GM21825 (cell line): Measurements from ENCODE around the gene CD274.
"Not testable (repeated sequence)": the region's sequence is repeated elsewhere in the genome, so short reads cannot be mapped to it uniquely, and the experiment has no call there.

Experiments
- ATAC-seq: cut with Tn5 transposase; IDR thresholded peaks from one replicate; pipeline ENCODE4 v1.9.1; 2021; ENCODE audit warnings: mild to moderate bottlenecking, moderate library complexity; ENCODE audit not compliant: unreplicated experiment

CD274 gene

DNA sequence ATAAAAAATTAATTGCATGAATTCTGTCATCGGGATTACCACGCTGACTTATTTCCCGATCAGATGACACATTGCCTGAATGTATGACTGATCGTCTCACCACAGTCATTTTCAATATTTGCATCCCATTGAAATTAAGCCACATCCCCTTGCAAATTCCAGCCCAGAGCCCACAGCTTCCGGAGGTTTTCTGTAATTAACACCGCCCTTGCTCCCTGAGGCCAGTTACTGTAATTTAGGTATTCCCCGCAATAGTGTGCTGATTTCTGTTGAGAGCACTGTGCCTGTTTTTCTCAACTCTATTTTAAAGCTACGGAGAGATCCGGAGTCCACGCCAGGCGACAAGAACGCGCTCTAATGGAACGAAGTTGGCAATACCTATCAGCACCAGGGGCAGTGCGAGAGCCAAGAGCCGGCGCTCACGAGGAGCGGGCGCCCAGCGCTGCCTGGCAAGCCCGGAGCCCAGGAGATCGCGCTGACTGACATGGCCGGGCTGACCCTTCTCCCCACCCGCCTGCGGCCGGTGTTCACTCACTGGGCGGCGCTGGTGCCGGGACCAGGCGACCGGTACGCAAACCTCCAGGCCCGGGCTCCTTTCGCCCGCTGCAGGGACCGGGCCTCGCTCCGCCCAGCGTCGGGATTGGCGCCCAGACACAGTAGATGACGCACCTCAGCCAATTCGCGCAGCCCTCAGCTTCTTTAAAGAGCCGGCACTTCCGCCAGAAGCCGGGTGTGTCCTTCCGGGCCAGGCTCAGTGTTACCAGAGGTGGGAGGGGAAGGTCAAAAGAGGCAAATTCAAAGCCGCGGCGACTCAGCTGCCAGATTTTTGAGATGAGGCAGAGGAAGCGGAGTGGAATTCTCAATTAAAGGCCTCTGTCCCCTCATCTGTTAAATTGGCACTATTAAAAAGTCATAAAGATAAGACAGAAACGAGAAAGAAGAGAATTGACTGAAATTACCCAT lies 12.8 kb upstream of the CD274 start, which contains the start of gene PLGRKT:
Gene PLGRKT, minus strand, starts transcription at position 672 of the 963 bp plus-strand sequence. CDS start 5,948 bp downstream, outside the sequence.
- ATAC-seq = peak; percentile 85

DNA sequence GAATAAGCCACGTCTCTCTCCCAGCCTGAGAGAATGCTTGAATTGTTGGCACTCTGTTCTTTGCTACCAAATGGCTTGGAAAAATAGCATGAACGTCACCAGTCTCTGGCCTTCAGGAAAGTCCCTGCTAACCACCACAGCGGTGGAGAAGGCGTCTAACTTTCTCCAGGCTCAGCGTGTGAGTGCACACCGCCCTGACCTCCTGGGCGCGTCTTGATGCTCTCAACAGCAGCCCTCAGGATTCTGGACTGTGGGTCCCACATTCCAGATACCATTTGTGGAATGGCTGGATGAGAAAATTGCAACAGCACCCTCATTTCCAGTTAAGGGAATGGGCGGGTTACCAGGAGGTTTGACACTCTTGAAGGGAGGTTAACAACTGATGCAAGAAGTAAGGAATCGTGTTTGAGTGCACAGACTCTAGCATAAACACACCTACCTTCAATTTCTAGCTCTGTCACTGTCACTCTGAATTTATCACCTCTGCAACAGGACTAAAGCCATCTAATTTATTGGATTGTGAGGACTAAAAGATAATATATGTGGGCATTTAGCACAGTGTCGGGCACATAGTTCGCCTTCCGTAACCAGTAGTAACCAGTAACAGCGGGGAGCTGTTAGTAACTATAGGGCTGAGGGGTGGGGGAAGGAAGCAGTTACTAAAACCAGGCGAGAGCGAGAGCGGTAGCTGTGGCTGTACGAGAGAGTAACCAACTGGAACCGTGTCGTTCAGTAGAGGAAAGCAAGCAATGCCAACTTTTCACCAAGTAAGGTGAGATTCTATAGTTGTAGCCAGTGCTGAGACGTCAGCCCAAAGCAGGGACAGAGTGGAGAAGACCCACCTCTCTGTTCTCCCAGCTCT lies 11.8 kb upstream of the CD274 start:
- ATAC-seq = peak; percentile 53

DNA sequence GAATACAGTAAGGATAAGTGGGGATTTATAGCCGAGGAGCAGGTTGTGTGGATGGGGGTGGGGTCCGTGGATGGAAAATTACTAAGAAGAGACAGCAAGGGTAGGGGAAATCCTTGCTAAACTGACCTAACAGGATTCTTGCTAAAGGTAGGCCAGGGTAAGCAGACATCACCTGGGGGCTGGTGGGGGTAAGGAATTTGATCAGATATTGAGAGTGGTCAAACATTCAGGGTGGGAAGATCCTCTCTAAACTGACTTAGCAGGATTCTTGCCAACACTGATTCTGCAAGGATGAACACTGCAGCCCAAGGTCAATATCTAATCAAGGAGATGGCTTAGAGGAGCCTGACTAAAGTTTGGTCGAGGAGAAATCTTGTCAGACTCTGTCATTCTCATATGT lies 9.9 kb upstream of the CD274 start:
- no peak for ATAC-seq

DNA sequence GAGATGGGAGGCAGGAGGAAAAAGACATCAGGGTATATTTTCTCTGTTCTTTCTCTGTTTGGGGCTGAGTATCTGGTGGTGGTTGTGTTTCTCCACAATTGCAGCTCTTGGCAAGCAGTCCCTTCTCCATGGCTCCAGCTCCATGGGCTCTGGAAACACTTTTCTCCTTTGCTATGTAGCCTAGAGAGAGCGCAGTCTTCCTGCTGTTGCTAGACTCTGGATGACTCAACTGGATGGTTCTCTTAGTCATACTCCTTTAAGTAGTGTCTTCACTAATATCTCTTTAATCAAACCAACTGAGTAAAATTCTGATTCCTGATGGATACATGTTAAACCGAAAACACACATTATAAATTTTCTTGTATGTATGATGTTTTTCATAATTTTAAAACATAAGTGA lies 9.3 kb upstream of the CD274 start:
- no peak for ATAC-seq

DNA sequence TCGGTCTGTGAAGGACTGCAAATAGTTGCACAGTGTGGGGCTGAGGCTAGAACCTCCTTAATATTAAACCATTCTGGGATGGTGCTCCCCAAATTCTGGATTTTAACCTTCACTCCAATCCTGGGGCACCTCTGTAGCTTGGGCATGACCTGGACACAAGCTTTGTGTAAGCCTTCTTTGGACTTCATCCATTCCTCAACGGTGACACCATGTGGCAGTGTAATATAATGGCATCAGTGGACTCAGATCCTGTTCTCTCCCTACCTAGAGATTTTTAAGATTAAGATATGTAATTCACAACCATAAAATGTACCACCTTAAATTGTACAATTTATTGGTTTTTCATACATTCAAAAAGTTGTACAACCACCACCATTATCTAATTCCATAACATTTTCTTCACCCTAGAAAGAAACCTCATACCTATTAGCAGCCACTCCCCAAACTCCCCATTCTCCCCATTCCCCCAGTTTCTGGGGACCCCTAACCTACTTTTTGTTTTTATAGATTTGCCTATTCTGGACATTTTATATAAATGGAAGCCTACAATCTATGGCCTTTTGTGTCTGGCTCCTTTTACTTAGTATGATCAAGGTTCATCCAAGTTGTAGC lies 7.8 kb upstream of the CD274 start:
- no peak for ATAC-seq

DNA sequence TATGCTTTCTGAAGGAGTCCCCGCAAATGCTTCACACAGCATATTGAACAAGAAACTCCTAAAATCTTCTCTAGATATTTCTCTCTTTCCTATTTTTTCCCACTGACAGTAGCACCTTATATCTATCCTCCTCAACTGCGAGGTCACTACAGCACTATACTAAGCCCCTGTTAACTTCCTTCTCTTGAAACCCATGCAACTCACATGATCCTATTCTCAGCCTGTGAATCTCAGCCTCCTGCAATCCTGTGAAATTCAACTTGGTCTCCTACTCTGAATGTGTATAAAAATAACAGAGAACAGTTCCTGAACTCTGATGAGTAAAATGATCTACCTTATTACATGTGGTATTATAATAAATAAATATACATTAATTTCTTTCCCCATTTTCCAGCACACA lies 6.5 kb upstream of the CD274 start:
- ATAC-seq = no peak

DNA sequence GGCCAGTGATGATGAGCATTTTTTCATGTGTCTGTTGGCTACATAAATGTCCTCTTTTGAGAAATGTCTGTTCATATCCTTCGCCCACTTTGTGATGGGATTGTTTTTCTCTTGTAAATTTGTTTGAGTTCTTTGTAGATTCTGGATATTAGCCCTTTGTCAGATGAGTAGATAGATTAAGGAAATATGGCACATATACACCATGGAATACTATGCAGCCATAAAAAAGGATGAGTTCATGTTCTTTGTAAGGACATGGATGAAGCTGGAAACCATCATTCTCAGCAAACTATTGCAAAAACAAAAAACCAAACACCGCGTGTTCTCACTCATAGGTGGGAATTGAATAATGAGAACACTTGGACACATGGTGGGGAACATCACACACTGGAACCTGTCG lies 5.2 kb upstream of the CD274 start:
- not testable (repeated sequence) for ATAC-seq

DNA sequence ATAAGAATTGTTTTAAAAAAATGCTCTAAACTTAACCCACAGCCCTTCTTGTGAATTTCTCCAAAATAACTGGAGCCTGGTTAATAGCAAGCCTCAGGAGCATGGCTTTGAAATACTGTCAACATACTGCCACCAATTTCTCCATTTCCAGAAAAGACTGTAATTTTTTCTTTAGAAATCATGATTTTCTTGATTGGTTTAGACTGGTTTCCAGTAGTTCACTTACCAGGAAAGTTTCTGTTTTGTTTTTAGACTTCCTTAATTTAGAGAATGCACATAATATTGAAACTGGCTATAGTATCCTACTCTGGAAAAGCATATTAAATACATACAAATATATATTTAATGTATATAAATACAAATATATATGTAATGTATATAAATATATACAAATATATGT lies 4.5 kb upstream of the CD274 start:
- ATAC-seq = no peak

DNA sequence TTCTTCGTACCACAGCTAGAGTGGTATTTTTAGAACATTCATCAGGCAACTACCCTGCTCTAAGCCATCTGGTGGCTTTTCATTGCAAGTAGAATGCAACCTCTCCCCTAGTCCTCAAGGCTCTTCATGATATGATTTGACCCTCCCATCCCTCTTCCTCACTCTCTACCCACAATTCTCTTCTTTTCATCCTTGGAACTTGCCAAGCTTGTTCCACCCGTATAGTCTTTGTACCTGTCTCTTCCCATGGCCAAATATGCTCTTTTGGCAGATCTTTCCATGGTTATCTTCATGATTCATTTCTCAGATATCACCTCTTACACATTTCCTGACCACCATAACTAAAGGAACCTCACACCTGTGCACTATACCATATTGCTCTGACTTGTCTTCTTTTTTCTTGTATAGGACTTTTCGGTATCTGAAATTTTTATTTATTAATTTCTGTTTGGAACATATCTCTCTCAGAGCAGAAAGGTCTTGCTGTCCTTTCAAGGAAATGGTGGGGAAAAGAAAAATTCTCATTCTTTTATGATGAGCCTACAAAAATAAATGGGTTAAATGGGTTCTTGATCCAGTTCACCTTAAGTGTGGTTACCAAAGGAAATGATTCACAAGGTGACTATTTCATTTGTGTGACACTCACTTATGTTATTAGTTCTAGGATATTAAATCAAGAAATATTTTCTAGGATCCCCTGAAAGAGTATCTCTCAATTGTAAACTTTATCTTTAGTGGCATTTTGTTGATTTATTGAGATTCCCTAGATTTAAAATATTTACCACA lies 3.7 kb upstream of the CD274 start:
- no peak for ATAC-seq

DNA sequence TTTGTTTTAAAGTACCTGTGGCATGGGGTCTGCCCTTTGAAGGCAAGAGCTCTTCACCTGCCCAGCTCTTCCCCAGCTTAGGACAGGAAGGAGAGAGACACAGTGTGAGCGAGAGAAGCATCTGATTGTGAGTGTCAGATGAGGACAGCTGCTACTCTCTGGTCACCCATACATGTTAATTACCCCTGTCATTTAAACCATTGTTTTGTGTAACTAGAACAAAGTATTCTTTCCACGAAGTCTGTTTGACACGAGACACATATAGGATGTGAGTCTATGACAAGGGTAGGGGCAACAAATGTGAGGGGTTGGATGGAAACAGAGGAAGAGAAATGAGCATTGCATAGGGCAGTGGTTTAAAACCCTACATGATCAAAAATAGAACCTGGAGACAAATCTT lies 3.0 kb upstream of the CD274 start:
- no peak for ATAC-seq

DNA sequence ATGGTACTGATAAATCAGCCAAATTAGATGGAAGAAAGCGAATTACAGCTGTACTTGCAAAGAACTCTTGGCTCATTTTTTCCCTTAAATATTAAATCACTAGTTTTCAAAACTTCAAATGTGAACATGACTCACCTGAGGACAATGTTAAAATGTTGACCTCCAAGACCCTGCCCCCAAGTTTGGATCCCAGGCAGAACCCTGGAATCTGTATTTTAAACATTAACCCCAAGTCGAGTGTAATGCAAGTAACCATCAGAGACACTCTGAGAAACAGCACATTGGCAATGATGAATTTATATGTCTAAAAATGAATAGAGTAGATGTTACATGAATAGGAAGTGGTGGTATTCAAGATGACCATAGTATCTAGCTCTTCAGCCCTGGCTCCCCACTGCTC lies 2.3 kb upstream of the CD274 start:
- ATAC-seq = no peak

DNA sequence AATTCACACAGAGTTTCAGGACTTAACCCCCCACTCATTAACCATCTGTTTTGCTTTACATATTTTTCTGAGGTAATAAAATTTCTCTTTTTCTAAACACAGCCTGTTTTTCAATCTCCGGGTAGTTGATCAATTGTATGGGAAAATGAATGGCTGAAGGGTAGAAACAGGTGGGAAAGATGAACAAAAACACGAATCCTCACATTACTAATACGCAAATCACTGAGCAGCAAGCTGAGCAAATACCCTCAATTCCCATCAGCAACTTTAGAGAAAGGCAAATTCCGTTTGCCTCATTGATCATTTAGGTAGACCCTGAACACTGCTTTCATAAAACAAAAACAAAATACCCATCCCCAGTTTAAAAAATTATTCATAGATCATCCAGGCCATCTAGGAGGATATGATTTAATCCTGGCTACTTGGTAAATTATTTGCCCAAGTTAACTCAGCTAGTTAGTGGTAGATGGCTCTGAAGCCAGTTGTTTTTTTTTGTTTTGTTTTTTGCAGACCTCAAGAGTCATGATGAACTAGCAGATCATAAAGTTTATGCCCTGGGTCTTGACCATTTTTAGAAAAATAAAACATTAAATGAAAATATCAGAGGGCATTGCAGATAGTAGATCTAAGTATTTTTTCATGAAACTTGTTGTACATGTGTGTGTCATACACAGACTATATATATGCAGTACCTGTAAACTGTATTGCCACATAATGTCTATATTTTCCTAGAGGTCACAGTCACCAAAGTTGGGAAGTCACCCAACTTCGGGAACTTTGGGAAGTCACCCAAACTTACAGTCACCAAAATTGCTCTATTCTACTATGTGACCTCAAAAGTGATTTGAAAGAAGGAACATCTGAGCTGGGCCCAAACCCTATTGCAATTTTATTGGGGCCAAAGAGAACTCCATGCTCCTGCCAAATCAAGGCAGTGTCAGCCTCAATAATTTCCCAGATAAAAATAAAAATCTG lies 1.6 kb upstream of the CD274 start:
- no peak for ATAC-seq

DNA sequence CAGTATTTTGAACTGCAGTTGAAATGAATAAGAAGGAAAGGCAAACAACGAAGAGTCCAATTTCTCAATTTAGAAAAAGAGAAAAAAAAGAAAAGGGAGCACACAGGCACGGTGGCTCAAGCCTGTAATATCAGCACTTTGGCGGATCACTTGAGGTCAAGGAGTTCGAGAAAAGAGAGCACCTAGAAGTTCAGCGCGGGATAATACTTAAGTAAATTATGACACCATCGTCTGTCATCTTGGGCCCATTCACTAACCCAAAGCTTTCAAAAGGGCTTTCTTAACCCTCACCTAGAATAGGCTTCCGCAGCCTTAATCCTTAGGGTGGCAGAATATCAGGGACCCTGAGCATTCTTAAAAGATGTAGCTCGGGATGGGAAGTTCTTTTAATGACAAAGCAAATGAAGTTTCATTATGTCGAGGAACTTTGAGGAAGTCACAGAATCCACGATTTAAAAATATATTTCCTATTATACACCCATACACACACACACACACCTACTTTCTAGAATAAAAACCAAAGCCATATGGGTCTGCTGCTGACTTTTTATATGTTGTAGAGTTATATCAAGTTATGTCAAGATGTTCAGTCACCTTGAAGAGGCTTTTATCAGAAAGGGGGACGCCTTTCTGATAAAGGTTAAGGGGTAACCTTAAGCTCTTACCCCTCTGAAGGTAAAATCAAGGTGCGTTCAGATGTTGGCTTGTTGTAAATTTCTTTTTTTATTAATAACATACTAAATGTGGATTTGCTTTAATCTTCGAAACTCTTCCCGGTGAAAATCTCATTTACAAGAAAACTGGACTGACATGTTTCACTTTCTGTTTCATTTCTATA lies 602 bp upstream of the CD274 start:
- no peak for ATAC-seq

DNA sequence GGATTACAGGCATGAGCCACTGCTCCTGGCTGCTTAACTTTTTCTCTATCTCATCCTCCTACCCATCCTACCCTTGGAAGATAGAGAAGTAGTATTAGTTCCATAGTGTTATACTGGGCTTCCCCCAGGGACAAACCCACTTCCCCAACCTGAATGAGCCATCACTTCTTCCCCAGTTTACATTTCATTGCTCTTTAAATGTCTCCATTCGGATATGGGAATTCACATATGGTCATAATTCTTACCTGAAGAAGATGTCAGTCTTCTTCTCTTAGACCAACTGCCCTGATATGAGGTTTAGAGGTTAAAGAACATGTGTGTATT lies 1.9 kb downstream of the CD274 start:
- no peak for ATAC-seq

DNA sequence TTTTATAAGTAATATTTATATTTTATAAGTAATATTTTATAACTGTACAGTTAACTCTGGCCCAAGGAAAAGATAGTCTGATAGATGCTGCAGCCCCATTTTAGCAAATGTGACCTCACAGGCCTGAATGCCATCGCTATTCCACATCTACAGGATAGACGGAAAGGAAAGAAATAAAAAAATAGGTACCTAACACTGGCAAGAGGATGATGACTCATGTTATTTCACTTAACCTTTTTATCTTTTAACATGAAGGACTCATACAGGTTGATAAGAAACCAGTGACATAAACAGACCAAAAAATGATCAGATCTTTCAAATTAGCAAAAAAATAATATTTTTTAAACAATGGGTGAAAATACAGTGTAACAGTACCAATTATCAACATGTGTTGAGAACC lies 2.7 kb downstream of the CD274 start:
- ATAC-seq = no peak

DNA sequence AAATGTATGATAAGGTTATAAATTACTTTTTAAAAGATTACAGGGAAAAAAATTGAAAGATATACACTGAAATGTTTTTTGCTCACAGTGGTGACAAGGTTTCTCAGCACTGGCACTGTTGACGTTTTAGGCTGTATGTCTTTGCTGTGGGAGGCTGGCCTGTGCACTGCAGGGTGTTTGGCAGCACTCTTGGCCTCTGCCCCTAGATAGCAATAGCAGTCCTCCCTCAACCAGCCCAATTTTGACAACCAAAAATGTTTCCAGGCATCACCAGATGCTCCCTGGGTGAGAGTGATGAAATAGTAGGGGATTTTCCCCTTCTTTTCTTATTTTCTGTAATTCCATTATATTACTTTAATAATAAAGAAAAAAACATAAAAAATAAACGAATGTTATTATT lies 3.3 kb downstream of the CD274 start:
- ATAC-seq = peak; percentile 27

DNA sequence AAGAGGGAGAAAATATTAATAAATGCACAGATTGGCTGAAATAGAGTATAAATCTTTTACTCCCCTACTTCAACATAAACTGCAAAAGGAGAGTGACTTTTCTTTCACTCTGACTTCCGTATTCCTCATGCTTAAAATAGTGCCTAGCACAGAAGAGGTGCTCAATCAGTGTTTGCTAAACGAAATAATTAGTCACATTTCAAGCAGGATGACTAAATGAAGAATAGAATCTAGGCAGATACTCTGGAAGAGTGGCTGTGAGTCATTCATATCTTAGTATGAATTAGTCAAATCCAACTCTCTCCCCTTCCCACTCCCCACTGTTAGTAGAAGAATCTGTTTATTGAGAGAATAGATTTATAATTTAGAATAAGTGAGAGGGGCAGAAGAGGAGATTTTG lies 4.8 kb downstream of the CD274 start:
- ATAC-seq = no peak

DNA sequence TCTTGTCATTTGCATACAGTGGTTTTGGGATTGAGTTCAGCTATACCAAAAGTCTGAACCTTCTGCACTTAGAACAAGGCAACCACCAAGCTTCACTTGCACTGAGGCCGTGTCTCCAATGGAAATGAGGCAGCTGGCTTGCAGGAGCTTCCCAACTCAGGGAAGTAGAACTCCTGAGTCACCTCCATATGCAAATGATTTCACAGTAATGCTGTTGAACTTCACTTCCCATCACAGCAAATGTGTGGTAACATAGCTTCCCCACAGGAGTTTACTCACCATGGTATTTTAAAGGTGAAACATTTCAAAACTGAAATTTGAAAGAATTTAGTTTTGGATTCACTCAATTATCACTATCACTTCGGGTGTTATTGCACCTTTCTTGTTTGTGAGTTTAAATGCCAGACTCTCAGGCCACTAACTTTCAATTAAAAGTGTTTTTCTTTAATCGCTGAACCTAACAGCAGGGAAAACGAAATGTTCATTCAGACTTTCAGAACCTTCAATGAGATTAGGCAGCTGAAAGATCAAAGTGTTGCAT lies 9.0 kb downstream of the CD274 start:
- peak; percentile 53 for ATAC-seq
